Trophoblast cell (in vitro differentiated cells and primary cell): Measurements from ENCODE around the gene MAML3.

ENCODE experiments used
- DNase-seq, 2 donors: peaks; one replicate each; pipeline ENCODE4 v3.0.0-alpha.2; 2016
- H2AFZ ChIP-seq: 2 replicates; pipeline ENCODE4 v1.6.1; 2013; ENCODE audit warnings: low read length, moderate library complexity, mild to moderate bottlenecking; ENCODE audit not compliant: insufficient read depth, poor library complexity
- H2AK5ac ChIP-seq: 2 replicates; pipeline ENCODE4 v1.6.1; 2013; ENCODE audit warnings: mild to moderate bottlenecking, low read length
- H2BK120ac ChIP-seq: 2 replicates; pipeline ENCODE4 v1.6.1; 2013; ENCODE audit warnings: low read length, mild to moderate bottlenecking, moderate library complexity; ENCODE audit not compliant: insufficient read depth, poor library complexity
- H2BK12ac ChIP-seq: 2 replicates; pipeline ENCODE4 v1.6.1; 2013; ENCODE audit warnings: mild to moderate bottlenecking, low read length, moderate library complexity
- H2BK5ac ChIP-seq: 2 replicates; pipeline ENCODE4 v1.6.1; 2013; ENCODE audit warnings: low read length, low read depth, moderate library complexity, mild to moderate bottlenecking; ENCODE audit not compliant: poor library complexity
- H3K14ac ChIP-seq: 2 replicates; pipeline ENCODE4 v1.6.1; 2013; ENCODE audit warnings: mild to moderate bottlenecking, low read length
- H3K18ac ChIP-seq: 2 replicates; pipeline ENCODE4 v1.6.1; 2013; ENCODE audit warnings: mild to moderate bottlenecking, low read length
- H3K23ac ChIP-seq: 2 replicates; pipeline ENCODE4 v1.6.1; 2013; ENCODE audit warnings: low read length
- H3K27ac ChIP-seq: 2 replicates; pipeline ENCODE4 v1.5.1; 2013; ENCODE audit warnings: low read depth, mild to moderate bottlenecking, inconsistent platforms, low read length, moderate library complexity
- H3K27me3 ChIP-seq: 2 replicates; pipeline ENCODE4 v1.6.1; 2013; ENCODE audit warnings: inconsistent platforms, mild to moderate bottlenecking, low read length, moderate library complexity; ENCODE audit not compliant: insufficient read depth
- H3K36me3 ChIP-seq, 2 experiments: 1 replicate in 1 of 2; 2 replicates in 1 of 2; pipeline ENCODE4 v1.6.1; 2013; ENCODE audit warnings: low read length in 2 of 2, mild to moderate bottlenecking in 2 of 2, moderate library complexity in 1 of 2; ENCODE audit not compliant: insufficient read depth in 2 of 2, control insufficient read depth in 1 of 2
- H3K4ac ChIP-seq: 2 replicates; pipeline ENCODE4 v1.6.1; 2013; ENCODE audit warnings: low read depth, mild to moderate bottlenecking, low read length, moderate library complexity
- H3K4me1 ChIP-seq, 2 experiments: 1 replicate in 1 of 2; 2 replicates in 1 of 2; pipeline ENCODE4 v1.6.1; 2013; ENCODE audit warnings: low read length in 2 of 2, mild to moderate bottlenecking in 2 of 2, moderate library complexity in 1 of 2; ENCODE audit not compliant: insufficient read depth in 2 of 2, control insufficient read depth in 1 of 2
- H3K4me2 ChIP-seq: 2 replicates; pipeline ENCODE4 v1.6.1; 2013; ENCODE audit warnings: inconsistent platforms, mild to moderate bottlenecking, low read length, moderate library complexity
- H3K4me3 ChIP-seq: 2 replicates; pipeline ENCODE4 v1.5.1; 2013; ENCODE audit warnings: mild to moderate bottlenecking, low read depth, low read length, inconsistent platforms
- H3K79me1 ChIP-seq: one replicate; pipeline ENCODE4 v1.6.1; 2013; ENCODE audit warnings: low read length
- H3K79me2 ChIP-seq: 2 replicates; pipeline ENCODE4 v1.6.1; 2013; ENCODE audit warnings: low read length, mild to moderate bottlenecking; ENCODE audit not compliant: control insufficient read depth, insufficient read depth, poor library complexity
- H3K9ac ChIP-seq: 2 replicates; pipeline ENCODE4 v1.6.1; 2013; ENCODE audit warnings: mild to moderate bottlenecking, low read length
- H3K9me3 ChIP-seq: 2 replicates; pipeline ENCODE4 v1.6.1; 2013; ENCODE audit warnings: low read depth, mild to moderate bottlenecking, control low read depth, inconsistent platforms, low read length; ENCODE audit not compliant: insufficient read depth
- H4K12ac ChIP-seq: 2 replicates; pipeline ENCODE4 v1.6.1; 2013; ENCODE audit warnings: low read depth, mild to moderate bottlenecking, low read length, moderate library complexity
- H4K8ac ChIP-seq: 2 replicates; pipeline ENCODE4 v1.6.1; 2013; ENCODE audit warnings: low read depth, mild to moderate bottlenecking, low read length, moderate library complexity
- H4K91ac ChIP-seq: one replicate; pipeline ENCODE4 v1.6.1; 2013; ENCODE audit warnings: low read depth, mild to moderate bottlenecking, low read length, moderate library complexity
- WGBS: extraction: QIAGEN DNeasy Blood & Tissue Kit; methylation state at CpG from one replicate; pipeline ENCODE4 v1.1.7; 2013; ENCODE audit warnings: missing lambda C conversion rate; ENCODE audit not compliant: insufficient read length, insufficient coverage; ENCODE audit errors: extremely low coverage; 5-methylcytosine and 5-hydroxymethylcytosine counted together

MAML3 gene

GRCh38 chr4:140112576-140112975, 41.4 kb downstream of the MAML3 start:
- Histone ChIP-seq H3K27ac (no peak overlapping the region), H3K79me1 (peaks cover 3% of the 10 kb centered on the region), H3K4ac (no peak overlapping the region), H4K12ac (no peak overlapping the region), H3K9me3 (no peaks in the 10 kb centered on the region), H3K9ac (no peak overlapping the region), H2BK120ac (no peak overlapping the region), H2BK12ac (no peak overlapping the region), H4K8ac (no peak overlapping the region), H4K91ac (no peak overlapping the region), H3K4me3 (no peak overlapping the region), H2AFZ (no peak overlapping the region), H3K36me3 (no peaks in the 10 kb centered on the region), H3K18ac (no peak overlapping the region), H3K4me1 (peaks cover 0 to 2% of the 10 kb centered on the region in 2 experiments), H3K14ac (no peak overlapping the region), H3K23ac (no peak overlapping the region), H3K27me3 (no peaks in the 10 kb centered on the region), H2AK5ac (no peak overlapping the region), H3K4me2 (no peak overlapping the region), H3K79me2 (no peaks in the 10 kb centered on the region), H2BK5ac (no peak overlapping the region)
- no CpG with 5 or more reads among the region's 2 CpGs for WGBS
- no peak for DNase-seq

- H3K4ac ChIP-seq = no peak overlapping the region
- no peak overlapping the region for H3K27ac ChIP-seq
- no peak overlapping the region for H3K9ac ChIP-seq
- H2BK5ac ChIP-seq = no peak overlapping the region
- H2BK12ac ChIP-seq = no peak overlapping the region
- no peaks in the 10 kb centered on the region for H3K36me3 ChIP-seq
- peaks cover 3% of the 10 kb centered on the region for H3K79me1 ChIP-seq
- no peak overlapping the region for H3K4me2 ChIP-seq
- H2AK5ac ChIP-seq = no peak overlapping the region
- H3K4me3 ChIP-seq = no peak overlapping the region
- H2BK120ac ChIP-seq = no peak overlapping the region
- H3K79me2 ChIP-seq = no peaks in the 10 kb centered on the region
- no peak overlapping the region for H2AFZ ChIP-seq
- no peak overlapping the region for H4K8ac ChIP-seq
- H4K12ac ChIP-seq = no peak overlapping the region
- no peaks in the 10 kb centered on the region for H3K27me3 ChIP-seq
- no peaks in the 10 kb centered on the region for H3K9me3 ChIP-seq
- DNase-seq = no peak
- no CpG with 5 or more reads among the region's 1 CpG for WGBS
- no peak overlapping the region for H3K14ac ChIP-seq
- no peak overlapping the region for H3K18ac ChIP-seq
- H3K23ac ChIP-seq = no peak overlapping the region
- peaks cover 0 to 2% of the 10 kb centered on the region in 2 experiments for H3K4me1 ChIP-seq
- H4K91ac ChIP-seq = no peak overlapping the region
Measured at GRCh38 chr4:140111256-140111655, 42.7 kb downstream of the MAML3 start.

GRCh38 chr4:140110542-140111215, 43.3 kb downstream of the MAML3 start:
- no CpG with 5 or more reads among the region's 3 CpGs for WGBS
- no peaks in the 10 kb centered on the region for H3K79me2 ChIP-seq

GRCh38 chr4:140109737-140110136, 44.2 kb downstream of the MAML3 start:
- peaks cover 0 to 2% of the 10 kb centered on the region in 2 experiments for H3K4me1 ChIP-seq
- no peak overlapping the region for H2BK120ac ChIP-seq
- H3K14ac ChIP-seq = no peak overlapping the region
- no peaks in the 10 kb centered on the region for H3K79me2 ChIP-seq
- H3K9me3 ChIP-seq = no peaks in the 10 kb centered on the region
- H3K4ac ChIP-seq = no peak overlapping the region
- no peak overlapping the region for H2BK5ac ChIP-seq
- DNase-seq = no peak
- no peaks in the 10 kb centered on the region for H3K36me3 ChIP-seq
- no peak overlapping the region for H4K8ac ChIP-seq
- no peak overlapping the region for H3K9ac ChIP-seq
- WGBS = no CpG with 5 or more reads among the region's 7 CpGs
- H2BK12ac ChIP-seq = no peak overlapping the region
- H3K23ac ChIP-seq = peak overlapping the region; percentile 37
- no peak overlapping the region for H3K4me2 ChIP-seq
- no peak overlapping the region for H3K27ac ChIP-seq
- H2AFZ ChIP-seq = no peak overlapping the region
- H3K18ac ChIP-seq = no peak overlapping the region
- H2AK5ac ChIP-seq = no peak overlapping the region
- H4K12ac ChIP-seq = no peak overlapping the region
- H3K4me3 ChIP-seq = no peak overlapping the region
- no peaks in the 10 kb centered on the region for H3K27me3 ChIP-seq
- H4K91ac ChIP-seq = no peak overlapping the region
- peaks cover 3% of the 10 kb centered on the region for H3K79me1 ChIP-seq

More at GRCh38 chr4:140110542-140111215, 43.3 kb downstream of the MAML3 start:
- no peak overlapping the region for H4K12ac ChIP-seq
- H4K8ac ChIP-seq = no peak overlapping the region
- no peak overlapping the region for H2BK120ac ChIP-seq
- no peaks in the 10 kb centered on the region for H3K9me3 ChIP-seq
- H3K27me3 ChIP-seq = no peaks in the 10 kb centered on the region
- H3K18ac ChIP-seq = no peak overlapping the region
- no peak overlapping the region for H3K4ac ChIP-seq
- H3K4me3 ChIP-seq = no peak overlapping the region
- no peak overlapping the region for H3K4me2 ChIP-seq
- H2BK5ac ChIP-seq = no peak overlapping the region
- H2AFZ ChIP-seq = no peak overlapping the region
- H3K79me1 ChIP-seq = peaks cover 3% of the 10 kb centered on the region
- no peak overlapping the region for H2AK5ac ChIP-seq
- H3K27ac ChIP-seq = no peak overlapping the region
- H3K4me1 ChIP-seq = peaks cover 0 to 2% of the 10 kb centered on the region in 2 experiments
- H4K91ac ChIP-seq = no peak overlapping the region
- no peaks in the 10 kb centered on the region for H3K36me3 ChIP-seq
- no peak overlapping the region for H2BK12ac ChIP-seq
- no peak overlapping the region for H3K14ac ChIP-seq
- DNase-seq = no peak
- no peak overlapping the region for H3K23ac ChIP-seq
- H3K9ac ChIP-seq = no peak overlapping the region
